ENCODE data around the gene PAN2.

DNA sequence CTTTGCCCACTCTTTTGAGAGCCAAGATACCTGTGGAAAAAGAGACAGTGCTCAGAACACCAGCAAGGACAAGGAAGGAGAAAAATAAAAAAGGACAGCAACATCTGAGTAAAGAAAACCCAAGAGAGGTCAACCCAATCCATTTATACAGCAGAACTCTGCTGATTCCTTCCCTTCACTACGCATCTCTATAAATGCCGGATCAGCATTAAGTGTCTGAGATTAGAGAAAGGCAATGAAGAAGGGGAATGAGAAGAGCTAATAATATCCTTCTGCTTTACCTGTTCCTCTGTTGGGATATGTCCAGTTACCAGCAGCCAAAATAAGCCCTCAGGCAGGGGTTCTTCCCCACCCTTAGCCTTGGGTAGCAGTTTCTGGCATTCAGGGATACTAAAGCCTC lies 51.2 kb downstream of the PAN2 start:
- TF ChIP-seq, protein P1, sequence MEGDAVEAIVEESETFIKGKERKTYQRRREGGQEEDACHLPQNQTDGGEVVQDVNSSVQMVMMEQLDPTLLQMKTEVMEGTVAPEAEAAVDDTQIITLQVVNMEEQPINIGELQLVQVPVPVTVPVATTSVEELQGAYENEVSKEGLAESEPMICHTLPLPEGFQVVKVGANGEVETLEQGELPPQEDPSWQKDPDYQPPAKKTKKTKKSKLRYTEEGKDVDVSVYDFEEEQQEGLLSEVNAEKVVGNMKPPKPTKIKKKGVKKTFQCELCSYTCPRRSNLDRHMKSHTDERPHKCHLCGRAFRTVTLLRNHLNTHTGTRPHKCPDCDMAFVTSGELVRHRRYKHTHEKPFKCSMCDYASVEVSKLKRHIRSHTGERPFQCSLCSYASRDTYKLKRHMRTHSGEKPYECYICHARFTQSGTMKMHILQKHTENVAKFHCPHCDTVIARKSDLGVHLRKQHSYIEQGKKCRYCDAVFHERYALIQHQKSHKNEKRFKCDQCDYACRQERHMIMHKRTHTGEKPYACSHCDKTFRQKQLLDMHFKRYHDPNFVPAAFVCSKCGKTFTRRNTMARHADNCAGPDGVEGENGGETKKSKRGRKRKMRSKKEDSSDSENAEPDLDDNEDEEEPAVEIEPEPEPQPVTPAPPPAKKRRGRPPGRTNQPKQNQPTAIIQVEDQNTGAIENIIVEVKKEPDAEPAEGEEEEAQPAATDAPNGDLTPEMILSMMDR (IDR thresholded peaks at IDR 0.05 in 2 of 3, conservative IDR thresholded peaks at IDR 0.05 in 1 of 3; ENCODE audit: control insufficient read depth in 2 of 3, extremely low read depth in 1 of 3, insufficient read depth in 1 of 3, low read depth in 3 of 3, low read length in 3 of 3), result no peak
- TF ChIP-seq NR2C2 (IDR thresholded peaks at IDR 0.05; ENCODE audit: borderline replicate concordance, control insufficient read depth, insufficient read length, low read depth) (no peak), ESRRA (IDR thresholded peaks at IDR 0.05; ENCODE audit: low read length) (no peak), NFYB (IDR thresholded peaks at IDR 0.05; ENCODE audit: insufficient read depth, low read depth, low read length) (no peak), JUNB (IDR thresholded peaks at IDR 0.05) (no peak), POLR2AphosphoS5 (IDR thresholded peaks at IDR 0.05; ENCODE audit: low read length) (no peak), SMC3 (IDR thresholded peaks at IDR 0.05; ENCODE audit: borderline replicate concordance, low read length) (no peak), RFX5 (IDR thresholded peaks at IDR 0.05; ENCODE audit: low read depth, low read length) (no peak)
